GM06990 (cell line): Measurements from ENCODE around the gene GALM.

Experiments
- DNase-seq: peaks from one replicate; pipeline ENCODE4 v3.0.0-alpha.2; 2011; ENCODE audit not compliant: insufficient read length; ENCODE audit errors: extremely low read depth
- H3K27me3 ChIP-seq: replicated peaks from 2 replicates; pipeline ENCODE4 v1.6.0; 2011; ENCODE audit warnings: low read length; ENCODE audit not compliant: control insufficient read depth, insufficient read depth
- H3K36me3 ChIP-seq: 2 replicates; pipeline ENCODE4 v1.5.1; 2011; ENCODE audit warnings: low read length; ENCODE audit not compliant: control insufficient read depth, insufficient read depth
- H3K4me3 ChIP-seq: replicated peaks from 2 replicates; pipeline ENCODE4 v1.5.1; 2011; ENCODE audit warnings: low read depth, mild to moderate bottlenecking, control low read depth, low read length
- TF ChIP-seq, protein P1 (sequence below): IDR thresholded peaks from 2 replicates; pipeline ENCODE4 v1.5.1; 2011; ENCODE audit warnings: low read length, control low read depth, mild to moderate bottlenecking, inconsistent platforms; ENCODE audit not compliant: insufficient read depth, poor library complexity, severe bottlenecking

GALM gene

DNA sequence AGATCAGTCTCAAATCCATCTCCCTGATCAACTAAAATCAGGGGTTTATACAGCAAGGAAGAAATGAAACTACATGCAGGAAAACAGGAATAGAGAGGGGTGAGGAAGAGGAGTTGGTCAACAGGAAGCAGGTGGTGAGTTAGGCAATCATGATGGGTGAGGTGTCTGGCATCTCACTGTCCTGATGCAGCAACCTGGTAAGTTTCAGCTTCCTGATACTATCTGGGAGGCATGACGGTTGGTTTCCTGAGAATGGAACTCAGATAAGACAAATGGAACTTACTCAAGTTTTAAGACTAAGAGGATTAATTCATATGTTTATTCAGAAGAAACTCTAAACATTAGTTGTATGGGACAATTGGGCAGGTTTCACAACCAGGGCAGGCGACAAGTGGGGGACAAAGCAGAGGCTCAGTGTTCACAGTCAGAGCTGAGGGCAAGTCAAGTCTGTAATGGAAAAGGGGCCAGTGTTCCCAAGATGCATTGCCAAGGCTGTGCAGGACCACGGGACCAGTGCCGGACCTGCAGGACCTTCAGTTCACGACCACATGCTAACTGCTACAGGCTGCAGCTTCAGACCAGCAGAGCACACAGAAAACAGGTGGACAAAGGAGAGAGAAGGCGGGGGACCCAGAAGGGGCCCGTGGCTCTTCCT, 17.7 kb upstream of the GALM start:
- DNase-seq = no peak
- no peak overlapping the region for H3K4me3 ChIP-seq
- TF ChIP-seq, protein P1, sequence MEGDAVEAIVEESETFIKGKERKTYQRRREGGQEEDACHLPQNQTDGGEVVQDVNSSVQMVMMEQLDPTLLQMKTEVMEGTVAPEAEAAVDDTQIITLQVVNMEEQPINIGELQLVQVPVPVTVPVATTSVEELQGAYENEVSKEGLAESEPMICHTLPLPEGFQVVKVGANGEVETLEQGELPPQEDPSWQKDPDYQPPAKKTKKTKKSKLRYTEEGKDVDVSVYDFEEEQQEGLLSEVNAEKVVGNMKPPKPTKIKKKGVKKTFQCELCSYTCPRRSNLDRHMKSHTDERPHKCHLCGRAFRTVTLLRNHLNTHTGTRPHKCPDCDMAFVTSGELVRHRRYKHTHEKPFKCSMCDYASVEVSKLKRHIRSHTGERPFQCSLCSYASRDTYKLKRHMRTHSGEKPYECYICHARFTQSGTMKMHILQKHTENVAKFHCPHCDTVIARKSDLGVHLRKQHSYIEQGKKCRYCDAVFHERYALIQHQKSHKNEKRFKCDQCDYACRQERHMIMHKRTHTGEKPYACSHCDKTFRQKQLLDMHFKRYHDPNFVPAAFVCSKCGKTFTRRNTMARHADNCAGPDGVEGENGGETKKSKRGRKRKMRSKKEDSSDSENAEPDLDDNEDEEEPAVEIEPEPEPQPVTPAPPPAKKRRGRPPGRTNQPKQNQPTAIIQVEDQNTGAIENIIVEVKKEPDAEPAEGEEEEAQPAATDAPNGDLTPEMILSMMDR = no peak
- H3K36me3 ChIP-seq = no peaks in the 10 kb centered on the region
- H3K27me3 ChIP-seq = no peaks in the 10 kb centered on the region

DNA sequence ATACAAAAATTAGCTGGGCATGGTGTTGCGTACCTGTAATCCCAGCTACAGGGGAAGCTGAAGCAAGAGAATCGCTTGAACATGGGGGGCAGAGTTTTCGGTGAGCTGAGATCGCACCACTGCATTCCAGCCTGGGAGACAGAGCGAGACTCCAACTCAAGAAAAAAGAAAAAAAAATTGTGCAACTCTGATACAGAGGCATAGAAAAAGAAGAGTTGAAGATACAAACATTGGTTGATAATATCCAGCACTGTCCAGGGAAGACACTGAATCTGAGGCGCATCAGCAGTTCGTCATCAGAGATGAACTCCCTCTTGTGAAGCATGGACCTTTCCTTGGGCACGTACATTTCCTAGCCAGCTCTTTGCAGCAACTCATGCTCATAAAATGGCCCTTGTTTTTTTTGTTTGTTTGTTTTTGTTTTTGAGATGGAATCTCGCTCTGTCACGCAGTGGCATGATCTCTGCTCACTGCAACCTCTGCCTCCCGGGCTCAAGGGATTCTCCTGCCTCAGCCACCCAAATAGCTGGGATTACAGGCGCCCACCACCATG, 16.7 kb upstream of the GALM start:
- no peak overlapping the region for H3K4me3 ChIP-seq
- H3K27me3 ChIP-seq = no peaks in the 10 kb centered on the region
- no peak for DNase-seq
- no peaks in the 10 kb centered on the region for H3K36me3 ChIP-seq
- TF ChIP-seq, protein P1 = no peak

DNA sequence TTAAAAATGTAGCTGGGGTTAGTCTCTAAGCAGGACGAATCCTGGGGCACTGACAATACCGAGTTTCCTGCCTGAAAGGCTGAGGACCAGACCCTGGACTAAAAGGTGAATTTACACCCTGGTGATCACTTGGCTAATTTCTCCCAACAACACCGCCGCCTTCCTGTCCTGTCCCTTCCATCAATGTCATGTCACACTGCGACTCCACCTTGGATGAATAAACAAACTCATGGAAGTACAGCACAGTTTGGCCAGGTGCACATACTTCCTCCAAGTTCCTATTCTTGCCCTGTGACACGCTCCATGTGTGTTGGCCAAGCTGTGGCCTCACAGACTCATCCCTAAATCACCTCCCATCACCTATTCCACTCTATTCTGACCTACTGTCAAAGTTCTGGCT, 15.9 kb upstream of the GALM start:
- no peak for DNase-seq
- TF ChIP-seq, protein P1 = no peak
- no peaks in the 10 kb centered on the region for H3K36me3 ChIP-seq
- H3K4me3 ChIP-seq = no peak overlapping the region
- H3K27me3 ChIP-seq = no peaks in the 10 kb centered on the region

DNA sequence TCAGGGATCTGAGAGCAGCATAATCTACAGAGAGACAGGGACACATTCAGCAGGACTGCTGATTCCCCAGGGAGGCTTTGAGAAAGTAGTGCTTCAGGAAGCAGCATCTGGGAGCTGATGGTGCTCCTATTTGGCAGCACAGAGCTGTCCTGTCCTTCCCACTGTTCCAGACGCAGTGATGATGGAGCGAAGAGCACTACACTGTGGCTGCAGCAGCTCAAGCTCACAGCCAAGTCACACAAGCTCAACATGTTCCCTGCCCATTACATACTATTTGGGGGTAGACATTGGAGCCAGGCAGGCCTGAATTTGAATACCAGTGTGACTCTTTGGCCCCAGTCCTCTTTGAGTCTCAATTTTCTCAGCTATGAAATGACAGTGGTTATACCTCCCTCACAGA, 15.2 kb upstream of the GALM start:
- TF ChIP-seq, protein P1 = no peak
- Histone ChIP-seq H3K4me3 (no peak overlapping the region), H3K36me3 (no peaks in the 10 kb centered on the region), H3K27me3 (no peaks in the 10 kb centered on the region)
- no peak for DNase-seq

DNA sequence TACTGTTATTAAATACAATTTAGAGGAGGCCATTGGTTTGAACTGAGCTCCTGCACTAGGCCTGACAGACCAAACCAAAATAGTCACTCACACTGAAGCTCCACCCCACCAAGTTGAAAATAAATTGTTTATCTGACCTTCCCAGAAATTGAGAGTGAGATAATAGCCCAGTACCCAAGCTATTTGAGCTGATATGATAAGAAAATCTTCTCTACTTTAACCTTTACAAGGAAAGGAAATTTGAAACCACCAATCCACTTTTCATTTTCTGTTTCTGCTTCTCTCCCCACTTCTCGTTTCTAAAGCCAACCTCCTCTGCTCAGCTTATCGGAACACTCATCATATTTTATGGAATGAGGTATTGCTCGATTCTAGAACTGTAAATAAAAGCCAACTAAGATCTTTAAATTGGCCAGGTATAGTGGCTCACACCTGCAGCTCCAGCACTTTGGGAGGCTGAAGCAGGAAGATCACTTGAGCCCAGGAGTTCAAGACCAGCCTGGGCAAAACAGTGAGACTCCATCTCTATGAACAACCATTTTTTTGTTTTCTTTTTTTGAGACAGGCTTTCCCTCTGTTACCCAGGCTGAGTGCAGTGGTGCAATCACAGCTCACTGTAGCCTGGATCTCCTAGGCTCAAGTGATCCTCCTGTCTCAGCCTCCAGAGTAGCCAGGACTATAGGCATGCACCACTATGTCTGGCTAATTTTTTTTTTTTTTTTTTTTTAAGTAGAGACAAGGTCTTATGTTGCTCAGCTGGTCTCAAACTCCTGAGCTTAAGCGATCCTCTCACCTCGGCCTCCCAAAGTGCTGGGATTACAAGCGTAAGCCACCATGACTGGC, 13.3 kb upstream of the GALM start:
- no peaks in the 10 kb centered on the region for H3K36me3 ChIP-seq
- no peak for DNase-seq
- TF ChIP-seq, protein P1 = no peak
- no peaks in the 10 kb centered on the region for H3K27me3 ChIP-seq
- H3K4me3 ChIP-seq = no peak overlapping the region
